H1 (cell line): Measurements from ENCODE around the gene NABP1. TPM values are rescaled to one million over a fixed set of nuclear protein-coding genes. Genes with fewer than 3 reads are reported as not detected.

Source experiments
- CTCF ChIA-PET: fragments of 300-600 bp; sonication (Branson Sonifier 250); formaldehyde crosslinking; loops from one replicate; lab custom pipeline; 2021; ENCODE audit not compliant: partially characterized antibody; lab: Charles Lee
- POLR2A ChIA-PET: fragments of 300-600 bp; sonication (Branson Sonifier 250); formaldehyde crosslinking; loops from one replicate; lab custom pipeline; 2021; ENCODE audit warnings: inconsistent platforms; ENCODE audit not compliant: partially characterized antibody; lab: Charles Lee
- DNase-seq, 2 experiments: peaks; one replicate each; pipeline versions ENCODE4 v3.0.0 to v3.0.0-alpha.2; 2010 to 2022; ENCODE audit warnings: low spot score in 2 of 2, low read depth in 1 of 2, mixed read lengths in 1 of 2
- FAIRE-seq: peaks from 2 replicates; lab custom pipeline; 2011; peaks lifted over from hg19 to GRCh38; lab: Jason Lieb, UNC
- H2AFZ ChIP-seq: 2 replicates; pipeline ENCODE4 v1.8.1; 2012; ENCODE audit warnings: low read length, inconsistent platforms
- H2AK5ac ChIP-seq: 2 replicates; pipeline ENCODE4 v1.6.1; 2013; ENCODE audit warnings: low read depth, low read length
- H2BK120ac ChIP-seq: replicated peaks from 2 replicates; pipeline ENCODE3; 2013; ENCODE audit warnings: low read depth, low read length, inconsistent platforms
- H2BK12ac ChIP-seq: 2 replicates; pipeline ENCODE4 v1.6.1; 2013; ENCODE audit warnings: low read depth, low read length
- H2BK15ac ChIP-seq: 2 replicates; pipeline ENCODE4 v1.6.1; 2013; ENCODE audit warnings: low read length
- H2BK20ac ChIP-seq: 2 replicates; pipeline ENCODE4 v1.6.1; 2013; ENCODE audit warnings: low read length
- H2BK5ac ChIP-seq: 2 replicates; pipeline ENCODE4 v1.6.1; 2013; ENCODE audit warnings: low read depth, low read length
- H3K14ac ChIP-seq: 2 replicates; pipeline ENCODE4 v1.6.1; 2013; ENCODE audit warnings: inconsistent platforms; ENCODE audit not compliant: insufficient read length
- H3K18ac ChIP-seq: 2 replicates; pipeline ENCODE4 v1.6.1; 2013; ENCODE audit warnings: low read length; ENCODE audit errors: extremely low read depth
- H3K23ac ChIP-seq: 2 replicates; pipeline ENCODE4 v1.6.1; 2013; ENCODE audit warnings: inconsistent platforms; ENCODE audit not compliant: insufficient read length
- H3K23me2 ChIP-seq: 2 replicates; pipeline ENCODE4 v1.6.1; 2013; ENCODE audit warnings: low read depth, low read length
- H3K27ac ChIP-seq: 2 replicates; pipeline ENCODE4 v1.6.1; 2011; ENCODE audit warnings: low read depth, low read length, inconsistent platforms
- H3K27me3 ChIP-seq, 4 experiments: replicated peaks in 1 of 4; 1 replicate in 1 of 4; 2 replicates in 3 of 4; pipeline versions ENCODE4 v1.6.1 to v1.8.1; 2011 to 2013; ENCODE audit warnings: low read length in 3 of 4, mild to moderate bottlenecking in 3 of 4, inconsistent platforms in 2 of 4, mixed read lengths in 2 of 4, moderate library complexity in 1 of 4; ENCODE audit not compliant: control insufficient read depth in 3 of 4, insufficient read depth in 3 of 4; ENCODE audit errors: extremely low read depth in 1 of 4
- H3K36me3 ChIP-seq, 4 experiments: 2 replicates each; pipeline versions ENCODE4 v1.6.1 to v1.8.1; 2011 to 2013; ENCODE audit warnings: mild to moderate bottlenecking in 4 of 4, low read length in 3 of 4, moderate library complexity in 2 of 4, control low read depth in 1 of 4, inconsistent platforms in 1 of 4; ENCODE audit not compliant: insufficient read depth in 4 of 4, control insufficient read depth in 2 of 4
- H3K4ac ChIP-seq: replicated peaks from 2 replicates; pipeline ENCODE3; 2013; ENCODE audit warnings: low read length, low read depth, mixed read lengths, inconsistent platforms; ENCODE audit not compliant: insufficient read length
- H3K4me1 ChIP-seq, 4 experiments: replicated peaks in 1 of 4; 1 replicate in 1 of 4; 2 replicates in 3 of 4; pipeline versions ENCODE4 v1.6.1 to v1.8.1; 2011 to 2013; ENCODE audit warnings: low read length in 3 of 4, inconsistent platforms in 2 of 4, mixed read lengths in 1 of 4; ENCODE audit not compliant: insufficient read depth in 4 of 4, control insufficient read depth in 3 of 4
- H3K4me2 ChIP-seq, 2 experiments: 2 replicates each; pipeline versions ENCODE4 v1.6.1 to v1.8.1; 2011 to 2013; ENCODE audit warnings: low read depth in 2 of 2, low read length in 2 of 2, control low read depth in 1 of 2, inconsistent platforms in 1 of 2, mild to moderate bottlenecking in 1 of 2; ENCODE audit not compliant: insufficient read depth in 1 of 2
- H3K4me3 ChIP-seq, 4 experiments: fragments of 200-600, 300-600 bp in 1 of 4; sonication (generic), shearing (Covaris generic), sonication (Bioruptor Twin) in 1 of 4; 2 replicates each; pipeline versions ENCODE4 v1.5.1 to v1.8.1; 2011 to 2016; ENCODE audit warnings: low read length in 4 of 4, low read depth in 3 of 4, control low read depth in 2 of 4, inconsistent platforms in 2 of 4, mild to moderate bottlenecking in 2 of 4, mixed read lengths in 1 of 4, moderate library complexity in 1 of 4; ENCODE audit not compliant: insufficient read depth in 2 of 4; ENCODE audit errors: extremely low read depth in 1 of 4
- H3K56ac ChIP-seq: replicated peaks from 2 replicates; pipeline ENCODE3; 2013; ENCODE audit warnings: low read depth, mild to moderate bottlenecking, mixed read lengths, low read length, inconsistent platforms; ENCODE audit not compliant: insufficient read length
- H3K79me1 ChIP-seq: 2 replicates; pipeline ENCODE4 v1.6.1; 2013; ENCODE audit warnings: low read depth, low read length, control low read depth
- H3K79me2 ChIP-seq, 2 experiments: 2 replicates each; pipeline versions ENCODE4 v1.6.1 to v1.8.1; 2012 to 2013; ENCODE audit warnings: low read length in 2 of 2, mild to moderate bottlenecking in 2 of 2, inconsistent platforms in 1 of 2; ENCODE audit not compliant: insufficient read depth in 2 of 2, control insufficient read depth in 1 of 2
- H3K9ac ChIP-seq, 4 experiments: replicated peaks in 1 of 4; 1 replicate in 1 of 4; 2 replicates in 3 of 4; pipeline versions ENCODE4 v1.6.1 to v1.8.1; 2011 to 2013; ENCODE audit warnings: low read depth in 3 of 4, low read length in 3 of 4, control low read depth in 2 of 4, mild to moderate bottlenecking in 2 of 4, moderate library complexity in 2 of 4, inconsistent platforms in 1 of 4; ENCODE audit errors: extremely low read depth in 1 of 4
- H3K9me3 ChIP-seq, 2 experiments: 2 replicates each; pipeline versions ENCODE4 v1.6.1 to v1.8.1; 2012 to 2013; ENCODE audit warnings: mild to moderate bottlenecking in 2 of 2, moderate library complexity in 2 of 2, control low read depth in 1 of 2, inconsistent platforms in 1 of 2, low read depth in 1 of 2, low read length in 1 of 2, mixed read lengths in 1 of 2; ENCODE audit not compliant: insufficient read depth in 2 of 2
- H4K20me1 ChIP-seq, 2 experiments: replicated peaks in 1 of 2; 2 replicates each; pipeline versions ENCODE3 to v1.8.1; 2011 to 2013; ENCODE audit warnings: inconsistent platforms in 2 of 2, low read length in 2 of 2, mild to moderate bottlenecking in 1 of 2; ENCODE audit not compliant: insufficient read depth in 2 of 2, control insufficient read depth in 1 of 2
- H4K5ac ChIP-seq: 2 replicates; pipeline ENCODE4 v1.6.1; 2013; ENCODE audit warnings: low read length, low read depth, mixed read lengths, inconsistent platforms; ENCODE audit not compliant: insufficient read length
- H4K8ac ChIP-seq: 2 replicates; pipeline ENCODE4 v1.8.0; 2013; ENCODE audit warnings: mild to moderate bottlenecking, moderate library complexity, low read length, inconsistent platforms; ENCODE audit not compliant: insufficient read depth; ENCODE audit errors: extremely low read depth
- H4K91ac ChIP-seq: replicated peaks from 2 replicates; pipeline ENCODE3; 2013; ENCODE audit warnings: low read length, mixed read lengths, inconsistent platforms; ENCODE audit not compliant: insufficient read length
- CEBPB ChIP-seq: IDR thresholded peaks from 2 replicates; pipeline ENCODE4 v1.6.1; 2012; ENCODE audit warnings: low read depth, low read length
- EZH2 ChIP-seq: fragments of 200-600 bp; sonication (generic); IDR thresholded peaks from 2 replicates; pipeline ENCODE4 v1.7.1; 2012; ENCODE audit warnings: low read depth, mild to moderate bottlenecking, moderate library complexity, low read length, inconsistent platforms; ENCODE audit not compliant: severe bottlenecking
- POLR2AphosphoS5 ChIP-seq: IDR thresholded peaks from 2 replicates; pipeline ENCODE4 v1.6.1; 2011; ENCODE audit warnings: low read depth, low read length
- RFX5 ChIP-seq: IDR thresholded peaks from 2 replicates; pipeline ENCODE4 v1.6.1; 2011; ENCODE audit warnings: low read depth, low read length, improper control_type of control experiment, borderline replicate concordance
- SIX5 ChIP-seq: IDR thresholded peaks from 2 replicates; pipeline ENCODE4 v1.6.1; 2011; ENCODE audit warnings: mild to moderate bottlenecking, low read depth, low read length
- SP2 ChIP-seq: IDR thresholded peaks from 2 replicates; pipeline ENCODE4 v1.6.1; 2012; ENCODE audit warnings: mild to moderate bottlenecking, low read length, inconsistent platforms
- SRF ChIP-seq: IDR thresholded peaks from 2 replicates; pipeline ENCODE4 v1.6.1; 2011; ENCODE audit warnings: mild to moderate bottlenecking, low read depth, low read length, moderate library complexity
- TAF7 ChIP-seq: optimal IDR thresholded peaks from 2 replicates; pipeline ENCODE3; 2011; ENCODE audit warnings: low read depth, mild to moderate bottlenecking, inconsistent platforms, low read length, moderate library complexity, borderline replicate concordance
- TBP ChIP-seq: IDR thresholded peaks from 2 replicates; pipeline ENCODE4 v1.6.1; 2011; ENCODE audit warnings: low read depth, low read length, improper control_type of control experiment
- YY1 ChIP-seq: IDR thresholded peaks from 2 replicates; pipeline ENCODE4 v1.6.1; 2011; ENCODE audit warnings: low read depth, mild to moderate bottlenecking, low read length
- WGBS, 2 experiments: shearing (Covaris generic) in 1 of 2; methylation state at CpG; one replicate each; pipeline versions ENCODE4 v1.1.6 to v1.1.7; 2013 to 2015; ENCODE audit warnings: low lambda C conversion rate in 2 of 2, mixed read lengths in 2 of 2, inconsistent platforms in 1 of 2, low coverage in 1 of 2, missing lambda C conversion rate in 1 of 2; ENCODE audit not compliant: insufficient replicate concordance in 2 of 2, insufficient coverage in 1 of 2, insufficient read length in 1 of 2; ENCODE audit errors: extremely low coverage in 1 of 2, missing lambda C conversion rate in 1 of 2; 5-methylcytosine and 5-hydroxymethylcytosine counted together
- polyA plus RNA-seq, 7 experiments: library from polyadenylated mRNA; depleted of rRNA in 3 of 7; stranded (reverse) in 5 of 7; unstranded in 2 of 7; fragments of >200 nt in 5 of 7; fragments of 200-250 nt in 2 of 7; gene quantifications; 1 replicate in 5 of 7; 2 replicates in 1 of 7; 4 replicates in 1 of 7; pipeline versions ENCODE4 v1.2.1 to v1.2.3, GENCODE V29; 2011 to 2013; ENCODE audit warnings: missing spikeins in 2 of 7, mixed read lengths in 2 of 7
- total RNA-seq: library from RNA; stranded (reverse); fragmentation: NEBNext Ultra II Directional; extraction: Animal tissue kit (Norgen Biotek cat#: 25700); gene quantifications from 2 replicates; pipeline ENCODE4 v1.2.1, GENCODE V29; 2021

The NABP1 gene
- total and polyA plus RNA-seq, 2 of the 8 experiments (the other 6 are each of a cell fraction or from before 2014, with no cell fraction given) = 0.63 to 4.8 TPM

DNA sequence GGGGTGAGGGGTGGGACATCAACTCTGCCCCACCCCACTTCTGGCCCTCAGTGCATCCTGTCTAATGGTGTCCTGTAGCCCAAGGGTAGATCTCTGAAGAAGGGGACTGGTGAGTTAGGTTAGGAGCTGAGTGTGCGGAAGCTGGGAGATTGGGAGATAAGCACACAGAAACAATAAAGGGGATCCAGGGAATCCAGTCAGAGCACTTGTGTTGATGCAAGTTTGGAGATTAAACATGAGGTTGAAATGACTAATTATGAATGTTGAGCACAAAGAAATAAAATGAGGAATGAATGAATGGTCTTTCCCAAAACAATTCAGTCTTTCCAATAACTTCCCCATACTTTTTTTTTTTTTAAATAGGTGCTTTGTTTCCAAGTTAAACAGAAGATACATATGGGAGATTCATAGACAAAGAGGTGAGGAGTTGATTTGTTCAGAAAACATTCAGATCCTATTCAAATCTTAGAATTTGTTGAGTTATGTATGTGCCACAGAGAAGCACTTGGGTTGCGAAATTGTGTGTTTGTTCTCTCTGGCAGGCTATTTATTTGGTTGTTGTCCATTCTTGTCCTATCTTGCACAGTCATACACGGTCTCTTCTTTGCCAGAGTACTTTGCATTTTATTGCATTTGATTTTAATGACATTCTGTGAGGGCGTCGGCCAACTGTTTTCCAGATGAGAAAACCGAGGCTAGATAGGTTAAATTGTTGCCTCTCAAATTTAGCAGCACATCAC is 31.6 kb upstream of the NABP1 start:
- H3K4ac ChIP-seq = no peak overlapping the region
- peaks cover 1% of the 10 kb centered on the region; the same call in 1 of the 2 replicates for H3K23me2 ChIP-seq
- POLR2A ChIA-PET = no interaction called here
- H3K18ac ChIP-seq = no peak overlapping the region
- DNase-seq (no peak), FAIRE-seq (no peak)
- no peak overlapping the region for H3K4me3 ChIP-seq
- no peaks in the 10 kb centered on the region for H3K79me2 ChIP-seq
- H3K14ac ChIP-seq = no peak overlapping the region
- no peak overlapping the region for H3K9ac ChIP-seq
- H4K91ac ChIP-seq = no peak overlapping the region
- H4K20me1 ChIP-seq = no peaks in the 10 kb centered on the region
- H2BK15ac ChIP-seq = no peak overlapping the region
- H3K27me3 ChIP-seq = no peaks in the 10 kb centered on the region
- H2BK12ac ChIP-seq = no peak overlapping the region
- no peaks in the 10 kb centered on the region for H3K9me3 ChIP-seq
- no peaks in the 10 kb centered on the region for H3K4me1 ChIP-seq
- no peak overlapping the region for H3K56ac ChIP-seq
- 91% methylated on average over 6 of the region's 6 CpGs; no CpG with 5 or more reads in 1 of the 2 experiments for WGBS, 2 experiments
- no peak overlapping the region for H2AFZ ChIP-seq
- no peak overlapping the region for H2BK5ac ChIP-seq
- no peak overlapping the region for H2BK20ac ChIP-seq
- H2BK120ac ChIP-seq = no peak overlapping the region
- no peak overlapping the region for H3K4me2 ChIP-seq
- H3K27ac ChIP-seq = no peak overlapping the region
- CTCF ChIA-PET = interaction anchor here (1.0 to 1.1 kb wide), 2 partner anchors 10 to 22 kb away, joined by 3 read pairs; no protein-coding TSS in a partner anchor
- TF ChIP-seq TAF7 = no peak
- no peak for TF ChIP-seq CEBPB
- no peak for TF ChIP-seq POLR2AphosphoS5
- TF ChIP-seq EZH2 = no peak
- no peak for TF ChIP-seq SRF
- TF ChIP-seq YY1 = no peak
- TF ChIP-seq RFX5 = no peak
- no peak for TF ChIP-seq TBP
- TF ChIP-seq SIX5 = no peak
- TF ChIP-seq SP2 = no peak
- TF ChIP-seq, all 59 proteins: peak for 0
- Histone ChIP-seq H4K8ac (no peak overlapping the region), H3K36me3 (no peaks in the 10 kb centered on the region), H3K79me1 (no peaks in the 10 kb centered on the region), H4K5ac (no peak overlapping the region), H3K23ac (no peak overlapping the region), H2AK5ac (no peak overlapping the region)
